ENCODE results near the gene ESRRA.

GRCh38 chr11:64305691-64306562 is 603 bp downstream of the ESRRA start:
- TF ChIP-seq CTCF (IDR thresholded peaks at IDR 0.05) (peak in 5 of 6 experiments; percentile 12 to 46 (median 17)), POLR2A (IDR thresholded peaks at IDR 0.05) (peak in 3 of 4 donors; percentile 27 to 80 (median 64)), POLR2AphosphoS5 (IDR thresholded peaks at IDR 0.05) (peak in 1 of 2 donors; percentile 66)
